Globus pallidus (tissue), 1 donor: ENCODE data around the gene RASA4B.

Source experiments
- DNase-seq: peaks from one replicate; pipeline ENCODE4 v3.0.0-alpha.2; 2015; ENCODE audit warnings: low spot score

RASA4B gene

DNA sequence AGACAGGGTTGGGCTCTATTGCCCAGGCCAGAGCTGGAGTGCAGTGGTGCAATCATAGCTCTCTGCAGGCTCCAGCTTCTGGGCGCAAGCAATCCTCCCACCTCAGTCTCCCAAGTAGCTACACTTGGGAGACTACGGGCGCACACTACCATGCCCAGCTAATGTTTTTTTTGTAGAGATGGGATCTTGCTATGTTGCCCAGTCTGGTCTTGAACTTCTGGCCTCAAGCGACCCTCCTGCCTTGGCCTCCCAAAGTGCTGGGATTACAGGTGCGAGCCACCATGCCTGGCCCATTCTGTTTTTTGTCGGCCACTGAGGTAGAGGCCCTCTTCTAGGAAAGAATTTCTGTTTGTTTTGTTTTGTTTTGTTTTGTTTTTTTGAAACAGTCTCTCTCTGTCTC, 65.1 kb downstream of the RASA4B start:
- DNase-seq, result no peak

DNA sequence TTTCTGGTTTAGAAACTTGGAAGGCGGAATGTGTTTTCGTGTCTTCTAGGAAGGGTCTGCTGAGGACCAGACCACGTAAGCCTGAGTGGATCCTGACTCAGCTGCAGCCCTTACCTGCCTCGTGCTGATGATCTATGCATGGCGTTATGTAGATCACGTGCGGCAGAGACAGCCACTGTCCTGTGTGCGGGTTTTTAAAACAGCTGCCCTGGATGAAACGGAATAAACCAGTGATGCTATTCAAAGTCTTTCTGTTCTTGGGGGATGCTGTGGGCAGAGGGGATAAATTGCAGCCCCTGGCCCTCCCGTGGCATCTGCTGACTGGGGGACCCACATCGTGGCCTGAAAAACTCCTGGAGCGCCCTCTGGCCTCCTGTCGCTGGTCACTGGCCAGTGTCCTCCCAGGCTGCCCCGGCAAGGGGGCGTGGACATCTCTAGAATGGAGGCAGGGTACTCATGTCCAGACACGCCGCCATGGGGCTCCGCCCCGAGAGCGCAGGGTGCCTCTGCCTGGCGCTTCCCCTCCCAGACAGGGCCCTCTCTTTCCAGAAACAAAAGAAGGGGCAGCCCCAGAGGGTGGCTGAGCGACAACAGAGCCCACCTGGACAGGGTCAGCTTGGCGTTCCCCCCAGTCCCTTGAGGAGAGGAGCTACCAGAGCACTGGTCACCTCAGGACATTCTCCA, 66.1 kb downstream of the RASA4B start:
- DNase-seq, result no peak

GRCh38 chr7:102450242-102450641, 67.3 kb downstream of the RASA4B start:
- no peak for DNase-seq

DNA sequence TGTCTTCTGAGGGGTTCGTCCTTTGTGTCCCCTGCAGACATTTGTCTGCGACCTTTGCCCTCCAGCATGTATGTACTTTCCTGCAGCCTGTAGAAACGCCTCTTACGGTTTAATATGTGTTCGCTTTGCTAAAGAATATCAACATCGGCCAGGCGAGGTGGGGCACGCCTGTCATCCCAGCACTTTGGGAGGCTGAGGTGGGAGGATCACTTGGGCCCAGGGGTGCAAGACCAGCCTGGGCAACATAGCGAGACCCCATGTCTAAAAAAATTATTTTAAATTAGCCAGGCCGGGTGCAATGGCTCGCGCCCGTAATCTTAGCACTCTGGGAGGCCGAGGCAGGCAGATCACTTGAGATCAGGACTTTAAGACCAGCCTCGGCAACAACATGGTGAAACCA, 68.4 kb downstream of the RASA4B start:
- no peak for DNase-seq

- no peak for DNase-seq
These were observed 70.3 kb downstream of the RASA4B start for GRCh38 chr7:102447311-102447710.

GRCh38 chr7:102446387-102447156, 71.0 kb downstream of the RASA4B start:
- DNase-seq, result no peak

GRCh38 chr7:102445674-102446071, 71.9 kb downstream of the RASA4B start:
- DNase-seq, result no peak

GRCh38 chr7:102444961-102445673, 72.5 kb downstream of the RASA4B start:
- DNase-seq, result no peak

GRCh38 chr7:102439963-102440795, 77.4 kb downstream of the RASA4B start:
- DNase-seq, result no peak

DNA sequence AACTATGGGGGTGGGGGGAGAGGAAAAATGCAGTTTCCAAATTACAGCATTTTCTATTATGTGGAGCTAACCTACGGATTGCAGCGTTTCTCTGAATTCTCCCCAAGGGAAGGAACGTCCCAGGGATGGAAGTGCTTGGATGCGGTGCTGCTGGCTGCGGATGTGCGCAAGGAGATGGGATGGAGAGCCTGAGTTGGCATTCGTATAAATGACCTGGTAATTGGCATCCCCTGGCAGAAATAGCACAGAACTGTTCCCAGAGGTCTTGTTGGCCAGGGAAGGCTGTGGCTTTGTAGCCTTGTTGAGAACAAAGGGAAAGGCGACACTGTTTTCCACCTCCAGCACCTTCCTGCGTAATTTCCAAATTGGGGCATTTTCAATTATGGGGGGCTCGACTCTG, 81.5 kb downstream of the RASA4B start:
- DNase-seq, result no peak

GRCh38 chr7:102434039-102434486, 83.5 kb downstream of the RASA4B start:
- no peak for DNase-seq

- DNase-seq, result peak; percentile 75
These were observed 84.1 kb downstream of the RASA4B start, which contains the start of gene ORAI2 for GRCh38 chr7:102433219-102434038. Gene ORAI2, plus strand, starts transcription at chr7:102433575. Its CDS starts 5,382 bp downstream, at chr7:102438957.
